HG02798 (cell line): ENCODE data around the gene STX7.
"Not testable (repeated sequence)": the region's sequence is repeated elsewhere in the genome, so short reads cannot be mapped to it uniquely, and the experiment has no call there.

ENCODE experiments used
- ATAC-seq: cut with Tn5 transposase; IDR thresholded peaks from one replicate; pipeline ENCODE4 v1.9.1; 2021; ENCODE audit warnings: mild to moderate bottlenecking; ENCODE audit not compliant: unreplicated experiment, poor library complexity

The STX7 gene, protein sequence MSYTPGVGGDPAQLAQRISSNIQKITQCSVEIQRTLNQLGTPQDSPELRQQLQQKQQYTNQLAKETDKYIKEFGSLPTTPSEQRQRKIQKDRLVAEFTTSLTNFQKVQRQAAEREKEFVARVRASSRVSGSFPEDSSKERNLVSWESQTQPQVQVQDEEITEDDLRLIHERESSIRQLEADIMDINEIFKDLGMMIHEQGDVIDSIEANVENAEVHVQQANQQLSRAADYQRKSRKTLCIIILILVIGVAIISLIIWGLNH

GRCh38 chr6:132512638-132513632 lies at the start of gene STX7:
STX7 (minus strand) TSS chr6:132513116; CDS start chr6:132503530, 9,586 bp downstream.
- ATAC-seq, result peak; percentile 93

DNA sequence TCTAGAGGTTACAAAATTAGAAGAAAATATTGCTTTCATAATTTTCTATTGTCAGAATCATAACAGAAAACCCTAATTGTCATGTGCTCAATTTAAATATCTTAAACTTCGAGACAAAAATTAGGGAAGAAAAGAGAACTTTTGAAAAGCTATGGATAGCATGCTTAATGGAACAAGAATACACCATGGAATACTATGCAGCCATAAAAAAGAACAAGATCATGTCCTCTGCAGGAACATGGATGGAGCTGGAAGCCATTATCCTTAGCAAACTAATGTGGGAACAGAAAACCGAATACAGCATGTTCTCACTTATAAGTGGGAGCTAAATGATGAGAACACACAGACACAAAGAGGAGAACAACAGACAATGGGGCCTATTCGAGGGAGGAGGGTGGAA lies 47.2 kb upstream of the STX7 start:
- ATAC-seq, result not testable (repeated sequence)

DNA sequence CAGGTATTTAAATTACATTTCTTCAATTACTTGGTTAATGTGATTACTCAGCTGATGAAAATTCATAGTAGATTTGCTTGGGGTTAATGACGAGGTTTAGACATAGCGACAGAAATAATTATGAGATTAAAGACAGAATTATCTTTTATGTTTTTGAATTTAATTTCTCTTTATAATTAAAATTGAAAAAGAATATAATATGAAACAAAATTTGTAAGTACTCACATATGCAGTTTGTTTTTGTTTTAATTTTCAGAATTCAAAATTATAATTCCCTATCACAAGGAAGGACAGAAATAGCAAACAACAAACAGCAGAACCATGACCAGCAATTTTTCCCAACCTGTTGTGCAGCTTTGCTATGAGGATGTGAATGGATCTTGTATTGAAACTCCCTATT lies 39.5 kb upstream of the STX7 start, which contains the start of gene TAAR8:
Gene TAAR8, plus strand, starts transcription at position 301 of the 400 bp plus-strand sequence. Its CDS starts 21 bp downstream, at position 322.
- no peak for ATAC-seq

DNA sequence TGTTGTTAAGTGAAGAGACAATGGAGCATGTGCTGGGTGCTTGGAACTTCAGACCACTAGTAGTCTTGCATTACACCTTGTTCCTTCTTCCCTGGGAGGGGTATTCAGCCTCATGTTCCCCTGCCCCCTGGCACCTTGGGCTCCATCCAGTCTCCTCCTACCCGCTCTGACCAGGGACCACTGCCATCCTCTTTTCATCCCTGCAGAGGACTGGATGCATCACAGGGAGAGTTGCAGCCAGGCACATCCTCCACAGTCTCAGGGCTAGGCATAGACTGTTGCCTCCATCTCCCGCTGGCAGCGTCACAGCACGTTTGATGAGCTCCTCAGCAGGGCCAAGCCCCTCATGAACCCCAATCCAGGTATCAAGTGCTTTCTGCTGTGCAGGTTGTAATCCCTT lies 38.3 kb upstream of the STX7 start:
- ATAC-seq, result no peak

DNA sequence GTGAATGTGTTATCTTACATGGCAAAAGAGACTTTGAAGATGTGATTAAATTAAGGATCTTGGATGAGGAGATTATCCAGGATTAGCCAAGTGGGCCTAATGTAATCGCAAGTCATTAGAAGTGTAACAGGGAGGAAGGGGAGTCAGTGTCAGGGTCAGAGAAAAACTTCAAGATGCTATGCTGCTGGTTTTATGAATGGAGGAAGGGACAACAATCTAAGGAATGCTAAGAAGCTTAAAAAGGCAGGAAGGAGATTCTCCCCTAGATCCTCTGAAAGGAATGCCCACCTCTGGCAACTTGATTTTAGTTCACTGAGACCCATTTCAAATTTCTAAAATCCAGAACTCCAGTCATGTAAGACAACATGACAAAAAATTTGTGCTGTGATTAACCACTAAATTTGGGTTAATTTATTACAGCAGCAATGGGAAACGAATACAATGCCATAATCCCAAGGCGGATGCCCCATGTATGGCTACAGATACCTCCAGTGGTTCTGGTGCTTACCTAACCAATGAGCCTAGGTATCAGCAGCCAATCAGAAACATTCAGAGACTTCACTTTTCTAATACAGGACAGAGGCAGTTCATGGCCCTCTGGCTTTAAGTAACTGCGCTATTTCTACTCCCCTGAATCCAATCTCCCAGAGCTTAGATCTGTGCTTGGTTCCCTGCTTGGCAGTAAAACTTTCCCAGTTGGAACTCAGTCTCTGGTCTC lies 36.0 kb upstream of the STX7 start:
- no peak for ATAC-seq

GRCh38 chr6:132544826-132545225 lies 31.9 kb upstream of the STX7 start:
- ATAC-seq, result no peak

- ATAC-seq, result no peak
Observed at GRCh38 chr6:132537977-132538376, 25.1 kb upstream of the STX7 start, which contains the start of gene TAAR9. TAAR9 (plus strand) TSS chr6:132538277; CDS start chr6:132538290, 13 bp downstream.

GRCh38 chr6:132537145-132537544 lies 24.2 kb upstream of the STX7 start:
- no peak for ATAC-seq

DNA sequence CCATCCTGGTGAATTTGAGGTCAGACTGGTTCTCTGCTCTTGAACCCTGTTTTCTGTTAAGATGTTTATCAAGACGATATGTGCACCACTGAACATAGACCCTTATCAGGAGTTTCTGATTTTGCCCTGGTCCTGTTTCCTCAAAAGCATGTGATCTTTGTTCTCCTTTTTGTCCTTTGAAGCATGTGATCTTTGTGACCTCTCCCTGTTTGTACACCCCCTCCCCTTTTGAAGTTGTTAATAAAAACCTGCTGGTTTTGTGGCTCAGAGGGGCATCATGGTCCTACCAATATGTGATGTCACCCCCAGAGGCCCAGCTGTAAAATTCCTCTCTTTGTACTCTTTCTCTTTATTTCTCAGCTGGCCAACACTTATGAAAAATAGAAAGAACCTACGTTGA lies 21.6 kb upstream of the STX7 start:
- ATAC-seq, result not testable (repeated sequence)

DNA sequence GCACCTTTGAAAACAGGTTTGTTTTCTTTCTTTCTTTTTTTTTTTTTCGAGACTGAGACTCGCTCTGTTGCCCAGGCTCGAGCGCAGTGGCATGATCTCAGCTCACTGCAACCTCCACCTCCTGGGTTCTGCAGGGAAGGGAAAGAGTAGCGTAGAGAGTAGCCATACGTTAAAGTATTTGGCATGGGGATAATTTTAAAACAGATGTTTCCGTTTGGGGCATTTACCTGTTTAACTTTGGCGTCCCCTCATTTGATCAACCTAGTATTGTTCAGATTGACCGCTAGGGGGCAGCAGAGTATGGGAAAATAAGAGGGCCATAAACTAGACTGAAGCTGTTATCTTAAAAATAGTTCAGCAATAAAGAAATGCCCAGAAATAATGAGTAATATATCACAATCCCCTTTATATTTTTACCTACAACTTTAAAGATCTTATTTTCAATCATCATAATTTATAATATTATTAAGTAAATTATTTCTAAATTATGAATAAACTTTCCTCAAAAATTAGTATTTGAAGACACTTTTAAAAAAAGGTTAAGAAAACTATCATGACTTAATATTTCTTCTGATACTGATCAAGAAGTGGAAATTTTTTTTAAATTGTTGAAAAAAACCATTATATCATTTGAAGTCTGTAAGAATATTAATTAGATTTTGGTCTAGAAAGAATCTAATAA lies 17.5 kb upstream of the STX7 start:
- ATAC-seq, result peak; percentile 94

- ATAC-seq, result no peak
Observed at GRCh38 chr6:132527791-132528190, 14.9 kb upstream of the STX7 start.

GRCh38 chr6:132526461-132526860 lies 13.5 kb upstream of the STX7 start:
- no peak for ATAC-seq

DNA sequence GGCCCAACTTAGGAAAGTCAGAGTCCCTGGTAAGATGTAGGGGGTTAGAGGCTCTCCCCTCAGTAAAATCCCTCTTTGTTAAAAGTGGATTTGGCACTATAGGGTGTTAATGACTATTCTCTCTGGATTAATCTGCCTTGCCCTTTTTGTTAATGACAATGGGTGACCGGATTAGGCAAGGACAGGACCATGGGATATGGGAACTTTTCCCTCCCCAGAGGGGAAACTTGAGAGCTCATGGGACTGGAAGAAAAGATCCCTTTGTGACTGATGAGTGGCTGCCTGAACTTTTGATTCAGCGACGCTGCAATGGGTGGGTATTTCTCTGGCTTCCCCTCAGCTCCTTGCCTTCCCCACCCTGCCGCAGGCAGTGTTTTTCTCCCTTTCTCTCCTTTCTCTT lies 12.9 kb upstream of the STX7 start:
- ATAC-seq, result no peak

DNA sequence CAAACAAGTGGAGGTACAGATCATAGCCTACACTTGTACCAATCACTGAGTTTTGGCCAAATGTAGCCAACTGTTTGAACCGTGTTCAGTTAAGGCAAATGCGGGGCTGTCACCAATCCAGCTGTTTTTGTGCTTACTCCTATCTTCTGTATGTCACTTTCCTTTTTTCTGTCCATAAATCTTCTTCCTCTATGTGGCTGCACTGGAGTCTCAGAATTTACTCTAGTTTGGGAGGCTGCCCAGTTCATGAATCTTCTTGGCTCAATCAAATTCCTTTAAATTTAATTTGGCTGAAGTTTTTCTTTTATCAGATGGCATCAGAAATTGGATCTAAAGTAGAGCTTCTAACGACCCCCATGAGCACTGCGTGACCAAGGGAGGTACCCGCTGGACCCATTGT lies 11.7 kb upstream of the STX7 start:
- no peak for ATAC-seq

- ATAC-seq, result no peak
Observed at GRCh38 chr6:132520953-132521352, 8.0 kb upstream of the STX7 start.

- ATAC-seq, result no peak
Observed at GRCh38 chr6:132515386-132515785, 2.5 kb upstream of the STX7 start.

DNA sequence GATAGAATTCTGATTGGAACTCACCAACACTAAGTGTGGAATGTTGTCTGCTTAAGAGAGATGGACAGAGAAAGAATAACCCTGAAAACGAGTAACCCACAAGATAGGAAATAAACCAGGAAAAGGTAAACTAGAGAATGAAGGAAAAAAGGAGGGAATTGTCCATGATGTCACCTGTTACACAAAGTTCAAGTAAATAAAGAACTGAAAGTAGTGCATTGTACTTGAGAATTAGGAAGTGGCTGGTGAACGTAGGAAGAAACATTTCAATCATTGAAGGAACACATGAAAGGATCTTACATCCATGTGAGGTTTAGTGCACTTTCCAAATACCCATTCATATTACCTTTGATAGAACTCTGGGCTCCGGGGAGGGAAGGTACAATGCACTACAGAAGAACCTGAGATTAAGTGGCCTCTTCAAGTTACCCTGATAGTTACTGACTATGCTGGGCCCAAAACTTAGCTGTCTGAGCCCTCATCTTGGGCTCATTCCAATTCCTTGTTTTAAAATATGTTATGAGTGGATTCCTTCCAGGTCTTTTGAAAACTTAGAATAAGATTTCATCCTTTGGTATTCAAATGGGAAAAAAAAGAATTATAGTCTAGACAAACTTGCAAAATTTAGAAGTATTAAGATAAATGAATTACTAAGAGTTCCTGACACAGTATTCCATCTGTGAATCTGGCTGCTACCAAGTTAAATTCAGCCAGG lies 1.1 kb upstream of the STX7 start:
- no peak for ATAC-seq

DNA sequence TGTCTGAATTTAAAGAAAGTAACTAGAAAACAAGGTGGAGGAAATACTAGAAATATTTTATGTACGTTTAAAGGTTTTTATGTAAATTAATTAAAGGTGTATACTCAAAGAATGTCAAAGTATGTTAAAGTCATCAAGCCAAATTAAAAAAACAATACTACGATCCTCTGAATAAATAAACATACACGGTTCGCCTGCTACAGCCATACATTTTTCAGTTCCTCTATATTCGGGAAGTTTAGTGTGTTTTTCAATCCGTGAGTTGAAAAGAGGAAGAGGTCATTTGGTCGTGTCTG lies 626 bp downstream of the STX7 start:
- no peak for ATAC-seq

DNA sequence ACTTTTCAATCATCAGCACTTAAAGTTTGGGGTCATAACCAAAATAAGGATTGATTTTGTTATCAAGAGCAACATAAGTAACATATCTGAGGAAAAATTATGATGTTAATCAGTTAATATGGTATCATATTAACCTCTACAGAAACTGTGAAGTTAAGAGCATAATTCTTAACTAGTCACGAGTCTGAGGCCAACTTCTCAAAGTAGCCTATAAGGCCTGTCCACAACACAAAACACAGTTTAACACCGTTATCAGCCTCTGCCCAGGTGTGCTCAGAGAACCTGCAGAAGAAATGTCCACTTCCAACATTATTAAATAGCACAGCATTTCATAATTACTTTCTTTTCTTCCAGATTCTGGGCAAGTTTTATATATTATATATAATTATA lies 1.1 kb downstream of the STX7 start:
- no peak for ATAC-seq
